ENCODE results near the gene PEF1.

GRCh38 chr1:31648641-31649357 lies 4.1 kb upstream of the PEF1 start:
- TF ChIP-seq CTCF (optimal IDR thresholded peaks at IDR 0.05 in 1 of 3, IDR thresholded peaks at IDR 0.05 in 1 of 3, conservative IDR thresholded peaks at IDR 0.05 in 1 of 3; ENCODE audit: extremely low read depth in 1 of 3, insufficient read depth in 2 of 3, low read length in 3 of 3) (no peak), EZH2 (IDR thresholded peaks at IDR 0.05; ENCODE audit: low read length) (no peak)

Measured in keratinocyte (primary cell).